ENCODE results near the gene CYP1A1.

CYP1A1 gene

DNA sequence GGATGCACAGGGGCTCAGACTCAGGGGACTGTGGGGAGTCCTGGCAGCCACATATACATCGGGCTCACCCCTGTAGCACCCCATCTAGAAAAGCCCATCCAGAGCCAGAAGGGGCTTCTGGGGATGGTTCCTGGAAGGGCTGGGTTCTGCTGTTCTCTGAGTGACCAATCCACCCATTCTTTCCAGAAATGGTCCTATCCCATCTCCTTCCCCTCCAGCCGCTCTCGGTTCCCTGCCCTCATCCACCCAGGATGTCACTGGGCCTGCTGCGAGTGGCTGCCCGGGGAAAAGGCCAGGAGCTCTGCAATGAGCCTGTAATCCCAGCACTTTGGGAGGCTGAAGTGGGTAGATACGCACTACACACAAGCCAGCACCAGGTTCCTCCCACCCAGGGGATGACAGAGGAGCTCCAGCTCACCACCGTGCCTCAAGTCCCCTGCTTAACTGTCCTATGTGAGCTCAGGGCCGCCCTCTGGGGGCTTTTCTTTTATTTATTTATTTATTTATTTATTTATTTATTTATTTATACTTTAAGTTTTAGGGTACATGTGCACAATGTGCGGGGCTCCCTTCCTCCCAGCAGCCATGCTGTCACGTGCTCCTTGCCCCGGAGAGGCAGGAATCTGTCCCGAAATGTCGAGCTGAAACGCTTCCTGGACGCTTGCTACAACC is 42.9 kb upstream of the CYP1A1 start:
- no peaks in the 10 kb centered on the region for H4K20me1 ChIP-seq (ENCODE audit: insufficient read depth, low read length)
- H3K27ac ChIP-seq (ENCODE audit: low read depth, low read length, poor library complexity, severe bottlenecking): no peak overlapping the region
- H3K9ac ChIP-seq (ENCODE audit: low read length): no peak overlapping the region
- TF ChIP-seq, protein P1, sequence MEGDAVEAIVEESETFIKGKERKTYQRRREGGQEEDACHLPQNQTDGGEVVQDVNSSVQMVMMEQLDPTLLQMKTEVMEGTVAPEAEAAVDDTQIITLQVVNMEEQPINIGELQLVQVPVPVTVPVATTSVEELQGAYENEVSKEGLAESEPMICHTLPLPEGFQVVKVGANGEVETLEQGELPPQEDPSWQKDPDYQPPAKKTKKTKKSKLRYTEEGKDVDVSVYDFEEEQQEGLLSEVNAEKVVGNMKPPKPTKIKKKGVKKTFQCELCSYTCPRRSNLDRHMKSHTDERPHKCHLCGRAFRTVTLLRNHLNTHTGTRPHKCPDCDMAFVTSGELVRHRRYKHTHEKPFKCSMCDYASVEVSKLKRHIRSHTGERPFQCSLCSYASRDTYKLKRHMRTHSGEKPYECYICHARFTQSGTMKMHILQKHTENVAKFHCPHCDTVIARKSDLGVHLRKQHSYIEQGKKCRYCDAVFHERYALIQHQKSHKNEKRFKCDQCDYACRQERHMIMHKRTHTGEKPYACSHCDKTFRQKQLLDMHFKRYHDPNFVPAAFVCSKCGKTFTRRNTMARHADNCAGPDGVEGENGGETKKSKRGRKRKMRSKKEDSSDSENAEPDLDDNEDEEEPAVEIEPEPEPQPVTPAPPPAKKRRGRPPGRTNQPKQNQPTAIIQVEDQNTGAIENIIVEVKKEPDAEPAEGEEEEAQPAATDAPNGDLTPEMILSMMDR (IDR thresholded peaks at IDR 0.05; ENCODE audit: low read length): no peak
- TF ChIP-seq EZH2 (IDR thresholded peaks at IDR 0.05; ENCODE audit: borderline replicate concordance, low read length): no peak
- H3F3A ChIP-seq (ENCODE audit: insufficient read depth, low read length): no peaks in the 10 kb centered on the region
- H3K36me3 ChIP-seq (ENCODE audit: insufficient read depth, low read length): no peaks in the 10 kb centered on the region; the same call in 1 of the 2 replicates
- H3K9me2 ChIP-seq (ENCODE audit: low read depth, low read length): no peaks in the 10 kb centered on the region
- peaks cover 28% of the 10 kb centered on the region for H3K4me1 ChIP-seq (ENCODE audit: insufficient read depth, low read length, severe bottlenecking)
- H2AFZ ChIP-seq (ENCODE audit: low read length): no peak overlapping the region
- H3K9me3 ChIP-seq (ENCODE audit: low read length): no peaks in the 10 kb centered on the region
- no peak overlapping the region; the same call in 1 of the 2 replicates for H3K4me2 ChIP-seq (ENCODE audit: low read length)
- no peaks in the 10 kb centered on the region for H3K79me2 ChIP-seq (ENCODE audit: insufficient read depth, low read length)
- no peak overlapping the region for H3K4me3 ChIP-seq (ENCODE audit: low read depth, low read length, poor library complexity, severe bottlenecking)
- H3K27me3 ChIP-seq (ENCODE audit: insufficient read depth, low read length): no peaks in the 10 kb centered on the region

DNA sequence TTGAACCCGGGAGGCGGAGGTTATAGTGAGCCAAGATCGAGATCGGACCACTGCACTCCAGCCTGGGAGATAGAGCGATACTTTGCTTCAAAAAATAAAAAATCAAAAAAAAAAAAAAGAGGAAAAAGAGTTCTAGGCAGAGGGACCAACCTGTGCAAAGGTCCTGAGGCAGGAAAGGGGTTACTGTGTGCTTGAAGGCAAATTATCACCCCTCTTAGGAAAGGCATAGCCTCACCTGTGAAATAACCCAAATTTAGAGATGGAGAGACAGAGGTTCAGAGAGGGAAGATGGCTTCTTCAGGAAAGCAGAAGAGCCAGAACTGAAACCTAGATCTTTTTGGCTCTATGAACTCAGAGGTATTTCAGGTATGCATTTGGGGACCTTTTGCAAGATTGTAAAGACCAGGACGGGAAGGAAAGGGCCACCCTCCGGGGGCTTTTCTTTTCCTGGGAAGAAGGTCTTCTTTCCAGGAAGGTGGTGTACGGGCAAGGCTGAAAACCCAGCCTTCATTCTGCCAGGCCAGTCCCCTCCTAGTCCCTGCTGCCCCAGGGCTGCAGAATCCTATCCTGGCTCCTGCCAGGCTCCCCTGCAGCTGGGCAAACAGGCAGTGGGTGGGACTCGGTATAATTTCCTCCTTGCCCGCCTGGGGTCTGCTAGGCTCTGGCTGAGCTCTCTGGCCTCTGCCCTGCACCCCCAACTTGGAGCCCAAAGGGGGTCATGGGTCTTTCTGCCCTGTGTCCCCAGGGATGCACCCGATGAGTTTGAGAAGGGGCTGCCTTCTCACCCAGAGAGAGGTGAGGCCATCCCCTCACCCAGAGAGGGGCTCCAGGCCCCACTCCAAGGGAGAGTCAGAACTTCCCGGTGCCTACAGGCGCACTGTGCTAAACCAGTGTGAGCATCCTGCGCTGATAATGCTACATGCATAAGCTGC is 42.1 kb upstream of the CYP1A1 start:
- Histone ChIP-seq H3F3A (ENCODE audit: insufficient read depth, low read length) (no peaks in the 10 kb centered on the region), H3K9me2 (ENCODE audit: low read depth, low read length) (no peaks in the 10 kb centered on the region), H4K20me1 (ENCODE audit: insufficient read depth, low read length) (no peaks in the 10 kb centered on the region), H3K9me3 (ENCODE audit: low read length) (no peaks in the 10 kb centered on the region), H3K79me2 (ENCODE audit: insufficient read depth, low read length) (no peaks in the 10 kb centered on the region), H3K9ac (ENCODE audit: low read length) (no peak overlapping the region), H3K4me2 (ENCODE audit: low read length) (no peak overlapping the region), H3K27ac (ENCODE audit: low read depth, low read length, poor library complexity, severe bottlenecking) (no peak overlapping the region), H2AFZ (ENCODE audit: low read length) (no peak overlapping the region), H3K4me3 (ENCODE audit: low read depth, low read length, poor library complexity, severe bottlenecking) (no peak overlapping the region), H3K36me3 (ENCODE audit: insufficient read depth, low read length) (no peaks in the 10 kb centered on the region; the same call in 1 of the 2 replicates), H3K4me1 (ENCODE audit: insufficient read depth, low read length, severe bottlenecking) (peaks cover 28% of the 10 kb centered on the region), H3K27me3 (ENCODE audit: insufficient read depth, low read length) (no peaks in the 10 kb centered on the region)
- TF ChIP-seq, protein P1 (IDR thresholded peaks at IDR 0.05; ENCODE audit: low read length): no peak
- no peak for TF ChIP-seq EZH2 (IDR thresholded peaks at IDR 0.05; ENCODE audit: borderline replicate concordance, low read length)

DNA sequence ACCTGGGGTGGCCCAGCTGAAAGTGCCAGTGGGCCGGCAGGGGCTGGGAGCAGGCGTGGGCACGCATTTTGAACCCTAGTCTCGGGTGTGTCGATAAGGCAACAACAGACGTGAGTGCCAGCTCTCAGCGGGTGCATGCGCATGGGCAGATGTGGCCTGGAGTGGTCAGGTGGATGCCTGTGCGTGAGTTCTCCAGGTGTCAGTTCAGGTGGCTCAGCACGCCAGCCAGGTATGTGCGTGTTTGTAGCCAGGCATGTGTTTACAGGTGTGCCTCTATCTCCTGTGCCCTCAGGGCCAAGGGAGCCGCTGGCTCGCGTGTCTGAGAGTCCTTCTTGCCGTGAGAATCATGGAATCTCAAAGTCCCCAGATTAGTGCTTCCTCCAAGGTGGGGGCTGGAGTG is 38.1 kb upstream of the CYP1A1 start:
- no peaks in the 10 kb centered on the region; the same call in 1 of the 2 replicates for H3K36me3 ChIP-seq (ENCODE audit: insufficient read depth, low read length)
- no peak overlapping the region for H3K4me3 ChIP-seq (ENCODE audit: low read depth, low read length, poor library complexity, severe bottlenecking)
- no peaks in the 10 kb centered on the region for H4K20me1 ChIP-seq (ENCODE audit: insufficient read depth, low read length)
- peaks cover 18% of the 10 kb centered on the region for H3K4me1 ChIP-seq (ENCODE audit: insufficient read depth, low read length, severe bottlenecking)
- no peaks in the 10 kb centered on the region for H3K9me3 ChIP-seq (ENCODE audit: low read length)
- H3K4me2 ChIP-seq (ENCODE audit: low read length): no peak overlapping the region
- no peak overlapping the region for H3K27ac ChIP-seq (ENCODE audit: low read depth, low read length, poor library complexity, severe bottlenecking)
- H2AFZ ChIP-seq (ENCODE audit: low read length): no peak overlapping the region
- TF ChIP-seq, protein P1 (IDR thresholded peaks at IDR 0.05; ENCODE audit: low read length): no peak
- no peak for TF ChIP-seq EZH2 (IDR thresholded peaks at IDR 0.05; ENCODE audit: borderline replicate concordance, low read length)
- H3K79me2 ChIP-seq (ENCODE audit: insufficient read depth, low read length): no peaks in the 10 kb centered on the region
- H3F3A ChIP-seq (ENCODE audit: insufficient read depth, low read length): no peaks in the 10 kb centered on the region
- H3K9ac ChIP-seq (ENCODE audit: low read length): no peak overlapping the region
- no peaks in the 10 kb centered on the region for H3K27me3 ChIP-seq (ENCODE audit: insufficient read depth, low read length)
- no peaks in the 10 kb centered on the region for H3K9me2 ChIP-seq (ENCODE audit: low read depth, low read length)

All from OCI-LY1 (cell line).